Stimulated activated CD4-positive, alpha-beta T cell treated with anti-CD3 and anti-CD28 coated beads, Interleukin-2, amount 100 ng/mL, for 24 hours (primary cell): ENCODE data around the gene SETD9.
A peak's percentile ranks its signal among the peaks of the same experiment; 100 is the strongest.

ENCODE experiments used
- DNase-seq, 2 donors: peaks; one replicate each; pipeline ENCODE4 v3.0.0-alpha.2; 2020

Gene SETD9, protein sequence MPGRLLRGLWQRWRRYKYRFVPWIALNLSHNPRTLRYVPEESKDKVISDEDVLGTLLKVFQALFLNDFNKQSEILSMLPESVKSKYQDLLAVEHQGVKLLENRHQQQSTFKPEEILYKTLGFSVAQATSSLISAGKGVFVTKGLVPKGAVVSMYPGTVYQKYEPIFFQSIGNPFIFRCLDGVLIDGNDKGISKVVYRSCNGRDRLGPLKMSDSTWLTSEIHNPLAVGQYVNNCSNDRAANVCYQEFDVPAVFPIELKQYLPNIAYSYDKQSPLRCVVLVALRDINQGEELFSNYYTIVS

DNA sequence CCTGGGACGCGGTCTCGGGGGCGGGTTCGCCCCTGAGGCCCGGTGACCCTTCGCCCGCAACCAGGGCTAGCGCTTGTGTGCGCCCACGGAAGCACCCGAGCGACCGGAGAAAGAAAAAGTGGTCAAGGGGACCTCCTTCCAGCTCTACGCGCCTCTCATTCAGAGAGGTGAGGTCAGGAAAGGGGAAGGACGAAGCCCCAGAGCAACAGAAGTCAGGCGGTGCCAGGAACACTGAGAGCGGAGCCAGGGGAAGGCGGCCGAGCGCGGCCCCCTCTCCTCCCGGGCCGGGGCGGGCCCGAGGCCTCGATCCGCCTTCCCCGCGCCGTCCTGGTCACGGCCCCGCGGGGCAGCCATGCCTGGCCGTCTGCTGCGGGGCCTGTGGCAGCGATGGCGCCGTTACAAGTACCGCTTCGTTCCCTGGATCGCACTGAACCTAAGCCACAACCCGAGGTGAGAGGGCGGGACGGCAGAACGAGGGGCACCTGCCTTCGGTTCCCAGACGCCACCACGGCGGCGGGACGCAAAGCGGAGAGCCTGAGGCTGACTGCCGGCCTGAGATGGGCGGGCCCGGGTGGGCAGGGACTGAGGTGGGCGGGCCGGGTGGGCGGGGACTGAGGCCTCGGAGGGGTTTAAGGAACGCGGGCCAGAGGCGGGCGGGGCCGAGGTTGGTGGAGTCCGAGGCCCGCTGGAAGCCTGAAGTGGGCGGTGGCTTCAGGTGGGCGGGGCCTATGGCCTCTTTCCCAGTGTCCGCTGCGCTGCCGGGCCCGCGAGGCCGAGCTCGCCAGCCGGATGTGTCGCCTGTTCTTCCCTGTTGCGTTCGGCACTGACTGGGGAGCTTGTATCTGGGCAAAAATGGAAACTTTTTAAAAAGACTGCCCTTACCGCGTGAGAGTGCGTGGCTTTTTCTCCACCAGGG is at the start of gene SETD9:
Gene SETD9 (plus strand): TSS at position 303 of the 916 bp plus-strand sequence. CDS start 50 bp downstream, at position 353.
- DNase-seq, result peak; percentile 90 to 98

DNA sequence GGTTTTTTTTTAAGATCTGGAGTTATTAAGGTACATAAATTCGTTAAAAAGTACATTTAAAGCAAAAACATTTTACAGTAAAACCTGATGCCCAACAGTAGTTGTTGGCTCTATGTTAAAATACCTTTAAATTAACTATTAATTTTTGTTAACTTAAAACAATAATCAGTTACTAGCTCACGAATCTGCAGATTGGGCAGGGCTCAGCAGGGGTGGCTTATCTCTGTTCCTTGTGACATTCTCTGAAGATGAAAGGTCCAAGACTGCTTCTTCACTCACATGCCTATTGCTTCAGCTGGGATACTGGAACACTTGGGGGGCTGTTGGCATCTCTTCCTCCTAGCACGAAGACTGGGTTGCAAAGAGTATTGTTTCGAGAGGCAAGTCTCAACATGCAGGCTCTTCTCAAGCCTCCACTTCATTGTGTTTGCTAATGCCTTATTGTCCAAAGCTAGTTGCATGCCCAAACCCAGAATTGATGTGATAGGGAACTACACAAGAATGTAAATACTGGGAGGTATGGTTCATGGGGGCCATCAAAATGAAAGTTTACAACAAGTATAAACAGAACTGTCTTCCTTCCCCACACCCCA is 47.4 kb upstream of the SETD9 start:
- no peak for DNase-seq

DNA sequence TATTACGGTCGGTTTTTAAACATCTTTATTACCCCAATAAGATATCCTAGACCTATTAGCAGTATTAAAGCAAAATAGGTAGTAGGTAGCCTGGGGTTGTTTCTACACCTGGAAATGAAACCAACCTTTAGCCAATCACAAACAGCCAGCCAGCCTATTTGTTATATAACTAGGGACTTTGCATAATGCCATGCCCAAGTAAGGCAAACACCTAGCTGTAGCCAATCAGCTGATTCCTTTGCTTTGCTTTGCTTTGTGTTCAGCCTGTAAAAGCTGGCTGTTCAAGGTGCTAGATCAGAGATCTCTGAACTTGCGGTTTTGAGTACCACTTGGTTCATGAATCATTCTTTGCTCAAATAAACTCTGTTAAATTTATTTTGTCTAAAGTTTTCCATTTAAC is 46.5 kb upstream of the SETD9 start:
- no peak for DNase-seq

DNA sequence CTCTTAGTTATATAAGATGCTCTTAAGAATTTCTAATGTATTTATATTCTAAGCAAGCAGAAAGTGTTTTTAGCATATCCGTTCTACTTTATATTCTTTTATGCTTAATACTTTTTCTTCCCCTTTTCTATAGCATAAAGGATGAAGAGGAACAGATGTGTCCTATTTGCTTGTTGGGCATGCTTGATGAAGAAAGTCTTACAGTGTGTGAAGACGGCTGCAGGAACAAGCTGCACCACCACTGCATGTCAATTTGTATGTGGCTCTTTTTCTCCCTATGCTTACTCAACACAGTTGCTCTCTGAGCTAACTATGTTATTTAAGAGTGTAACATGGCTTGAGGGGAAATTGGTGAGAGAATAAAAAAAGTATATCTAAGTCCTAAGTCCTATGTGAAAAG is 37.6 kb upstream of the SETD9 start:
- no peak for DNase-seq

DNA sequence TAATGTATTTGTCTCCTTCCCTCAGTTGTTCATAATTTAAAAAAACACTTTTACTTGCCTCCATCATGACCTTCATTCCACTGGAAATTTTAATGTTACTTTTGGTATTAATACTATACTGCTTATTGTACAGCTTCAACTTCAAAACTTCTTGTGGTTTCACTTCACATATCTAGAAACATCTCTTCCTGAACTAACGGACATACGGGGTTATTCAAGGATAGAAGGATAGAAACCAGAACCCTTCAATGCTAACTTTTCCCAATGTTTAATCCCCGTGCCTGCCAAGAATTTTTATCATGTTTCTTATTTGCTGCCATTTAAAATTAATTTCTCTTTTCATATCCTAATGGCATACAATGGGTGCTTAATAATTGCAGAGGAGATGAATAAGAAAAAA is 36.3 kb upstream of the SETD9 start:
- DNase-seq, result no peak

DNA sequence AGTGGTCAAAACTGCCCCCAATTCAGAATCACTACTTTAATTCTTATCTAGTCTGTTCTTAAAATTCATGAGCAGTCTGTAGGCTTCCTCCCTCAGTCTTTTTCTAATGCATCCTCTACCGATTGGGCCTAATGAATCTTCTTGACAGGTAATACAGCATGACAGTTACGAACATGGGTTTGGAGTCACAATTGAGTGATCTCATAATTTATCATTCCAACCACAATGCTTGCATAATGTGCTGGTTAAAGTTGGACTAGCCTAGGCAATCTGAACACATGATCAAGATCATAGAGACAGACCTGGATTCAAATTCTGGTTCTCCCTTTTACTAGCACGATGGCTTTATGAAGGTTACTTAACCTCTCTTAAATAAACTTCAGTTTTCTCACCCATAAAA is 33.1 kb upstream of the SETD9 start:
- DNase-seq, result no peak

DNA sequence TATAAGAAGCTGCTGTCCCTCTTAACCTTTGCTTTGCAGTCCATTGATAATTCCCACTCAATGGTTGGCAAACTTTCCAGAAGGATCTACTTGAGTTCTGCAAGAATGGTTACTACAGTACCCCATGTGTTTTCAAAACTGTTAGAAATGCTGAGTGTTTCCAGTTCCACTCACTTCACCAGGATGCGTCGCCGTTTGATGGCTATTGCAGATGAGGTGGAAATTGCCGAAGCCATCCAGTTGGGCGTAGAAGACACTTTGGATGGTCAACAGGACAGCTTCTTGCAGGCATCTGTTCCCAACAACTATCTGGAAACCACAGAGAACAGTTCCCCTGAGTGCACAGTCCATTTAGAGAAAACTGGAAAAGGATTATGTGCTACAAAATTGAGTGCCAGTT is 27.8 kb upstream of the SETD9 start:
- no peak for DNase-seq

DNA sequence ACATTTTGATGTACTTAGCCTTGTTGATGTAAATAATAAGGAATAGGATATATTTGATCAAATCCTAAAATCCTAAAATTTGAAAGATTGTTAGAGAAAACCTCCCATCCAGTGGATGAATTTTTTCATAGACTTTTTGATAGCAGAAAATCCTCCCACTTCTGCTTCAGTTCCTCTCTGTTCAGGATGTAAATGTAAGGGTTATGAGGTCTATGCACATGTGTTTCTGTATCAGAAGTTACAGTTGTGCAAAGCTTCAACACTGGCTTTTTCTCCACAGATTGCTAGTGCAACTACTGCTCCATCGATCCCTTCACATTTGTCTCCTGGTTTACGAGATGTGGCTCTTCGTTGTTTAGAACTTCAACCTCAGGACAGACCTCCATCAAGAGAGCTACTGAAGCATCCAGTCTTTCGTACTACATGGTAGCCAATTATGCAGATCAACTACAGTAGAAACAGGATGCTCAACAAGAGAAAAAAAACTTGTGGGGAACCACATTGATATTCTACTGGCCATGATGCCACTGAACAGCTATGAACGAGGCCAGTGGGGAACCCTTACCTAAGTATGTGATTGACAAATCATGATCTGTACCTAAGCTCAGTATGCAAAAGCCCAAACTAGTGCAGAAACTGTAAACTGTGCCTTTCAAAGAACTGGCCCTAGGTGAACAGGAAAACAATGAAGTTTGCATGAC is 16.0 kb upstream of the SETD9 start:
- DNase-seq, result no peak

DNA sequence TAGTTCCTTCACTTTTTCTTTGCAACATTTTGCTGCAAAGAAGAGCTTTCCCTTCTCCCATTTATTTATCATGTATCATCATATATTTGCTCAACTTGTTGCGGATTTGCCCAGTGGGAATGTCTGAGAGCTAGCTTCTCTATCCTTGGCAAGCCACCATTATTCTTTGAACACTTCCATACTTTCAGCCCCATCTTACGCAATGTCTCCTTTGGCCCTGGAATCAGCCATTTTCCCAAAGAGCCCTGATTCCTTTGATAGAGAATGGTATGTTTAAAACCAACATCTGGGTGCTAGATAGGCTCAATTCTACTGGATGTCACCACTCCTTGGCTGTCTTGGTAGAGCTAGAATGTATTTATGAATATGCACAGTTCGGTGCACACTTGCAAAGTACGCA is 12.6 kb upstream of the SETD9 start:
- no peak for DNase-seq

DNA sequence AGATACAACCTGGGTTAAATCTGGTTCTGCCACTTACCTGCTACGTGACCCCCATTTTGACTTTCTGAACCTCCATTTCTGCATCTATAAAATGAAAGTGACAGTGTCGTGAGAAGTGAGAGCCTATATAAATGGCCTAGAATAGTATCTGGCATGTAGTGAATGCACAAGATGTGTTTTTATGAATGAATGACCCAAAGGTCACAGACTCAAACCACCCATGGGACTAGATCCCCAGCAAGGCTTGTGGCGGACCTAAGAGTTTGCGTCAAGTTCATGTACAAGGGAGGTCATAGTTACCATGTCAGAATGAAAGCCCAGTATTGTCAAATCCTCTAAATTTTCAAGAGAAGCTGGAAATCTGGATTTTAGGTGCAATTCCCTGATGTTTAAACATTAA is 11.2 kb upstream of the SETD9 start:
- DNase-seq, result no peak

DNA sequence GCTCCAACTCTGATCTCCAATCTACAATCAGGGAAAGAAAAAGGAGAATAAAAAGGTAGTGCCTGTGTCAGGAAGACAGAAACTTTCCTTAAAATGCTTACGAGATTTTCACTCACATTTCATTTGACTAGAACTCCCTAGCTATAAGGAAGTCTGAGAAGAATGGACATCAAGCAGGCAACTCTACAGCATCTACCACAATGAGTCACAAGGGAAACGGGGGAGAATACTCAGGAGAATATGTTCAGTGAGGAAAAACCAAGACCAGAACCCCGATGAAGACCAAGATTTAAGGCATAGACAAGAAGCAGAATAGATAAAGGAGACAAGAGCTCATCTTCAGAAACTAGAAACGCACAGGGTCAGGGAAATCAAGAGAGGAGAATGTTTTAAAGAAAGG is 9.0 kb upstream of the SETD9 start:
- no peak for DNase-seq

DNA sequence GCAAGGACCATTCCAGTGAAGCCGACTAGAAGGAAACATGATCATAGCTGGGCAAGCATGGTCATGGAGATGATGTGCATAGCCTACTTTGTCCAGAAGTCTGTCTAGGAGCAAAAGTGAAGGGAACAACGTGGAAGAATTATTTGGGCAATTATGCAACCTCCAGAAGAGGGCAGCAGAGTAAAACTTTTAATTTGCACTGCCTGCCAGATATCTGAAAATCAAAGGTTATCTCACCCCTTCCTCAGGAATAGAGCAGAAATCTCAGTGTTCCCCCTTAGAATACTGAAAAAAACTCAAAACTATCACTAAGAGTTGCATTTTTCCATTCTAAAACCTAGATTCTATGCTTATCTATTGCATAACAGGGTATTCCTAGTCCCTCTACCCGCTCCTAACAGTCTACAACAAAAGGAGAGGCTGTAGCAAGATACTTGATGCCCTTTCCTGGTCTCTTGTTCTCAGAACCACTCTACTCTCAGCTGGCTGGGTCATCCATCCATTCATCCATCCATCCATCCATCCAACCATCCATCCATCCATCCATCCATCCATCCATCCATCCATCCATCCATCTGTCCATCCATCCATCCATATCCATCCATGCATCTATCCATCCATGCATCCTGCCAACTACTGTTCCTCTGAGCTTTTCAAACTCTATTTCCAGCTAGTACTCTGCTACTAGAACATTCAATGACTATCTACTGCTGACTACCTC is 8.4 kb upstream of the SETD9 start:
- DNase-seq, result peak in 1 of 2 donors; percentile 39

DNA sequence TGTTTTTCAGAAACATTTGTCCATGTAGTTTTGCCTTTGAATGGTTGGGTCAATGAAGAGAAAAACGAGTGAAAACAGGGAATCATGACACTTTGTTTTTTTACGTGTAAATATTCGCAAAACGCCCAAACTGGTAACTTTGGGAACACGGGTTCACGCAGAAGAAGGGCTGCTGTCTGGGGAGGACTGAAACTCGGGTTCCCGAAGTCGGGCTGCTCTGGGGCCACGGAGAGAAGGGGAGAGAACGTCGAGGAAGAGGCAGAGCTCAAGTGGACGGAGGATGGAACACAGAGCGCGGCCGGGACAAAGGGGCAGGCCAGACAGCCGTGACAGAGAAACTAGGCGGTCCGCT is 478 bp upstream of the SETD9 start:
- DNase-seq, result no peak

DNA sequence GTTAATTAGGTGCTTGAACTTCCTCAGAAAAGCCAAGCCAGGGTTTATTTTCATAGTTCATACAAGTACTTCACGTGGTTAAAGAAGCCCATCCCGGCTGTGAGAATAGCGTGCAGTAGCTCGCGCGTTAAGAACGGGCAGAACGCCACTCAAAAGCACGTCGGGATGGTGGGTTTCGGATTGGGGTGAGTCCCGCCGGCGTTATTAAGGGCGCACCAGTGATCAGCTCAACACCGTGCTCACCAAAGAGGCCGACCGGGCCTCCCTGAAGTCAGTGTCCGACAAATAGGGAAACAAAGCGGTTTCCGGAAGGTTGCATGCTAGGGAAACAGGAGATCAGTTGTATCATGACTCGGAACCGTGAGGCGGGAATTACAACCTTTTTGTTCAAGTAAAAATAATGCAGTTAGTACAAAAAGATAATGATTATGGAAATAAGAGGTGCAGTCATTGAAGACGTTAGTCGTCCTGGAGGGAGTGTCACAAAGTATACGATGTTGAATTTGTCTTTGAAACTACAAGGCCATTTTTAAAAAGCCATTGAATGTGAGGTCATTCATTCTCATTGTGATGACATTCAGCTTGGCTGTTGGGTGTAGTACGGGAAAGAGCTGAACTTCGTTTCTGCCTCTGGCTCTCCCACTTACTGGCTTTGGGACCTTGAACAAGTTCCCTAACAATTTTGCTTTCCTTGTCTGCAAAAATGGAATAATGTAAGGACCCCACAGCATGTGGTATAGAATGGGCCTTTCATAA is 992 bp downstream of the SETD9 start:
- peak; percentile 47 to 52 for DNase-seq

DNA sequence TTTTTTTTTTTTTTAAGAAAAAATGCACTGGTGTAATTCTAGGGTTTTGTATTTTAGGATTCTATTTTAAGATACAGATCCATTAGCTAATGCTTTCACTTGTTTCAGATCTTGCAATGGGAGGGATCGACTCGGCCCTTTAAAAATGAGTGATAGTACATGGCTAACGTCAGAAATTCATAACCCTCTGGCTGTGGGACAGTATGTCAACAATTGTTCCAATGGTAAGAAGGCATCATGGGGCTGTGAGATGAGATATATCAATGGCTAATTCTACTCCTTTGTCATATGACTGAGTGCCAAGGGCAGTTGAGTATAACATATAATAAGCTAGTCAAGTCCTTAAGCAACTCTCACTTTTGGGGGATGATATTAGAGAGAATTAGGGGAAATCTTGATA is 4.4 kb downstream of the SETD9 start:
- no peak for DNase-seq

DNA sequence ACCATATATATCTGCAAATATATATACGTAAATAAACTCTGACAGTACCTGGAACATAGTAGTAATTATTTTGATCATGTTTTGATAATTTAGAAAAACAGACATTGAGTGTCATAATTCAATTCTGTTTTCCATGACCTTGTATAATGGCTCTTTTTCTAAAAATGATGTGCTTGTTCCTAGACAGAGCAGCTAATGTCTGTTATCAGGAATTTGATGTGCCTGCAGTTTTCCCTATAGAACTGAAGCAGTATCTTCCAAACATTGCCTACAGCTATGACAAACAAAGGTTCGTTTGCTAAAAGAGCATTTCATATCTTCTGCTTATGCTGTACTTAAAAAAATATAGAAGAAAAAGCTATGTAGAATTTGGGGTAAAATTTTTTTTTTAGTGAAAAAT is 5.3 kb downstream of the SETD9 start:
- no peak for DNase-seq

DNA sequence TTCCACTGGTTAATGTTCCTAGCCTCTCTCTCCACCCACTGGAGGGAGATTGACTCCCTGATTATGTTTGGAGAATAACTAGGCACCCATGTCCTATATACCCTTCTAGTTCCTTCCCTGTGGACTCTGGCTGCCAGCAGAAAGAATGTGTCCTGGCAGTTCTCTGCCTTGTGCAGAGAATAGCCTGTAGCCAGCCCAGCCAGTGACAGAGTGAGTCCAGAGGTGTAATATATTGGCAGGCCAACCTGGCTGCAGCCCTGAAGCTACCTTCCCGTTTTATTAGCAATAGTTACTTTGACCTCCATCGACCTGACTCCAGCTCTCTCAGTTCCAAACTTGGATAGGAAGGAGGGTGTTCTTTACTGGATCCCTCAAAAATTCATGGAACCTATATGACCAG is 8.1 kb downstream of the SETD9 start:
- no peak for DNase-seq

DNA sequence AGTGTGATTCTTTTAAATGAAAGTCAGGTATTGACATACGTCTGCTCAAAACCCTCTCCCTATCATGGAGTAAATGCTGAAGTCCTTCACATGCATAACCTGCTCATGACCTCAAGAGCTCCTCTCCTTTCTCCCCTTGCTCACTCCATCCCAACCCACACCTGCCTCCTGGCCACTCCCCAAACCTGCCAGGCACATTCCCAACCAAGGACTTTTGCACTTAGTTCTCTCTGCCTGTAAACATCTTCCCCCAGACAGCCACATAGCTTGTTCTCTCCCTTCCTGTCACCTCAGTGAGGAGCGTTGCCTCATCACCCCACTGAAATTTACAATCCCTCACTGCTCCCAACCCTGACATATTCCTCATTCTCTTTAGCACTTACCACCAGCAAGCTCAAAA is 8.7 kb downstream of the SETD9 start:
- DNase-seq, result no peak

DNA sequence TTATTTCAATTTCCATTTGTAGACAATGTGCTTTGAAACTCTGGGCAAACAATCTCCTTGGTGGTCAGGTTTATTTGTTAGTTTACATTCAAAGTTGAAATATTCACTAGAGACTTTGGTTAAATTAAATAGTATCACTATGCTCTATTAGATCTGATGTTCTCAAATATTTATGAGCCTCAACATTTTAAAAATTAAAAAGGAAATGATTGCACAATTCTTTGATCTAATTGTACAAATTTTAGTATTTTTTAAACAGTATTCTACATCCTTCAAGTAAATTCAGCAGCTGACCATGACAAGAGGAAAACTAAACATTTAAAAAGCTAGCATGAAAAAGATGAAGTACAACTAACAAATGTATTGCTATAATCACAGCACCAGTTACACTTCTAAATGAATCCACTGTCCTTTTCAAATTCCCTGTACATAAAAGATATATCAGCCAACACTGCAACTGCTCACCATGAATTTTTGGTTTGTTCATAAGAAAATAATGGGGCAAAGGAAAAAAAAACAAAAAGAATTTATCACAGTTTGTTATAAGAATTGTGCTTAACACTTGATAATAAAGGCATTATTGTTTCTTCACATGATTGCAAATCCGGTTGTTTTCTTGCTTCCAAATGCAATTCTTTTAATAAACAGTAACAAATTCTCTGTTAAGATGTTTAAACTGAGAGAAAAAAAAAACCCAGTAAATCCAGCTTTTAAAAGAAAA is 10.7 kb downstream of the SETD9 start:
- DNase-seq, result no peak

DNA sequence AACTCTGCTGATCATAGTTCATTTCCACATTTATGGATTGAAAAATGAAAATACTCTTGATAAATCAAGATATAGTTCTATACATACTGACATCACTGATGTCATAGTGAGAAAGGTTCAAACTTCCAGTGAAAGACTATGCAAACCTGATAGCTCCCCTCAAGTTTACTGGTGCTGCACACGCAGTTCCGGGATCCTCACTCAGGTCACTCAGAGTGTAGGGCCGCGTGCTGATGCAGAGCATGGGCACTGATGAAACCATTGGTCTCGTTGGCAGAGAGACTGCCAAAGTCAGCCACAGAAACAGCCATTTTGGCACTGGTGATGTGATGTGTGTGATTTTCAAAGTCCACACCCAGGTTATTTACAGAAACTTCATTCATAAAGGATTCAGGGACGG is 13.5 kb downstream of the SETD9 start:
- DNase-seq, result no peak

DNA sequence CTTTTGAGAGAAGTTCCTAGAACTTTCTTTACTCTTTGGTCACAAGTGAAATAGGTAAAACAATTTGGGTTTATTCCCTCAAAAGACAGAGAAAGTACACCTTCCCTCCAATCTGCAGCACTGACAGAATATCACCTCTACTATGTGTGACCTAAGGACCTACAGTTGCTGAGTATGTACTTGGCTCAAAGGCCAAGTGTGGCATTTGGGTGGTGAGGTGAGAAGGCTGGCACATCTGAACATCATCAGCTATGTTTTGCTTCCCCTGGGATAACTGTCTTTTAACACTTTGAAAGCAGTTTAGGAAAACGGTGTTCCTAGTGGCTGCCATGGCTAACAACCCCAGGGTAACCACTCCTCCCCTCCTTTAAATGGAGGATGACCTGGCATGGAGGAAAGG is 24.9 kb downstream of the SETD9 start:
- DNase-seq, result no peak
